NCI-H345 (cell line): ENCODE data around the gene MSS51.

Experiments used
- DNase-seq: peaks from one replicate; lab custom pipeline; 2025; lab: John Stamatoyannopoulos, UW

Gene MSS51

DNA sequence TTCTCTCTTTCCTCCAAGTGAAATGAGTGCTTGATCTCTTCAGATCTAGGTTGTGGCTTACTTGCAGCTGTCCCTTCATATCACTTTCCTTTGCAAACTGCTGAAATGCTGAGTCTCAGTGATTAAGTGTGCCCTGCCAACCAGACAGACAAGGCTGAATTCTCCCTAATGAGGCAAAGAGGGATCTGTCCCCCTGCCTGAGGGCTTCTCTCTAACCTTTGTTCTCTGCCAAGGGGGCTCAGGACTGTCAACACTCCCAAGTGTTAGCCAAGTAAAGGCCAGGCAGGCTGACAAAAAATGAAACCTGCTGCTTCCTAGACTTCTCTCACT lies at the start of gene MSS51:
MSS51 (minus strand) TSS at position 24 of the 330 bp plus-strand sequence. CDS start 5,277 bp downstream, outside the sequence.
- no peak for DNase-seq

DNA sequence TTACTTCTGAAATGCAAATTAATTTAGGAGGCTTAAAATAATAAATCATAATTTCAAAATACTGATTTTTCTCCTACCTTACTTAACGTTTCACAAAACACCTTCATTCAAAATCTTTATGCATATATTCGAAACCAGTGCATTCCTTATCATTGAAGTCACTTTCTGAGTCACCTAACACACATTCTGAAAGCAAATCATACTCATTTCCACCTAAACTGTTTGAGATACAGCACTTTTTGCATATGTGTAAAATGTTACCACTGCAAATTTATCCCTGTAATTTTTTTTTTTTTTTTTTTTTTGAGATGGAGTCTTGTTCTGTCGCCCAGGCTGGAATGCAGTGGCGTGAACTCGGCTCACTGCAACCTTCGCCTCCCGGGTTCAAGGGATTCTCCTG lies 46.8 kb upstream of the MSS51 start:
- DNase-seq: no peak

DNA sequence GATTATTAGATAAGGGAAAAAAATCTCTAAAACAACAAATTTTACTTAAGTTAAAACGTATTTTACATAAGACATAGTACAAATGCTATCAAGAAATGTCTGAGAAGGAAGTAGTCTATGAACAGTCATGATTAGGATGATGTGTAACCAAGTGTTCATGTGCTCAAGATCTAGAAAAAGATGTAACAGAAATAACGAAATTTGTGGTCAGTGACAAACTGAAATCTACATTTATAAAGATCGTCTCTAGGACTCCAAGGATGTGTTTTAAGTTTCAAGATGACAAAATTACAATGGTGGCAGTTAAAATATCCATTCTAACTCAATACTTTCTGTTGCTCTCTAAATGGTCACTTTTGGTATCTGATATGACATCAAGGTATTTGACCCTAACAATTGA lies 45.3 kb upstream of the MSS51 start:
- no peak for DNase-seq

DNA sequence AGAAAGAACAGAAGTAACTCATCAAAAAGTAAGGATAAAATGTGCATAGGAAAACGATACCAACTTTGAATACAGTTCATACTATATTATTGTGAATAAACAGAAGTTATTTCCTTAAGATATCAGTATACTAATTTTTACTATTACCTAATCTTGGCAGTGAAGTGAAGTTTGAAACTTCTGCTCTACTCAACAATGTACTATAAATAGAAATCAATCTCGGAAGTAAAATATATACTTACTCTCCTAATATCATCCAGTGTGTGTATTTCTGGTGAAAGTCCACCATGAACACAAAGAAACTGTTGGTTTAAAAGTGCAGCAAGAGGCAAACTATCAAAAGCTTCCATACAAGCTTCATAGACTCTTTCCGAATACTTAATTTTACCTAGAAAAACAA lies 37.9 kb upstream of the MSS51 start:
- no peak for DNase-seq

DNA sequence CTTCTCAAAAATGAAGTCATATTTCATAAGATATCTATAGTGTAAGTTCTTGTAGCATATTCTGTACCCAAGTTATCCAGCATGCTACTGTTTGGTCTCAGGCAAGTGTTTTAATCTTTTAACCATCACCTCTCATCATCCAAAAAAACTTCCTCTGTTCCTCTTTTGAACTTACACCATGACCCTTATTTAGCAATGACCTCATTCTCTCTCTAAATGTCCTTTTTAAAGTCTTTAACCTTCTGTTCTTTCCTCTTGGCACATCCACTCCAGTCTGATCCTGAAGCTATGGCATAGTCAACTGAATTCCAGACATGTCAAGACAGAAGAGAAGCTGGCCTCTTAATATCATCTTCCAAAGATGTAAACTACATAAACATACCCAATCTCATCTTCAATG lies 36.2 kb upstream of the MSS51 start:
- no peak for DNase-seq

DNA sequence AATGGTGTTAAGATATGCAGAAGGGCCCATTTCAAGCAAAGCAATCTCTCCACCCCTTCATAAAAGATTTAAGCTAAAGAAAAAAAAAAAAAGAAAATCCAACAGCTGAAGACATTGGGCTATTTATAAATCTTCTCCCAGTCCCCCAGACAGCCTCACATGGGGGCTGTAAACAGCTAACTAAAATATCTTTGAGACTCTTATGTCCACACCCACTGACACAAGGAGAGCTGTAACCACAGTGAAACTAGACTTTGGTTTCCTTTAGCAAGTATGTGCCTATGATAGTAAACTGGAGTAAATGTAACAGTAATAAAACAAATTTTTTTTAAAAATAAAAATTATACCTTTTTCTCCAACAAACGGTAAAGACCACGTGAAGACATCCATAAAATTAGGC lies 33.8 kb upstream of the MSS51 start:
- no peak for DNase-seq

DNA sequence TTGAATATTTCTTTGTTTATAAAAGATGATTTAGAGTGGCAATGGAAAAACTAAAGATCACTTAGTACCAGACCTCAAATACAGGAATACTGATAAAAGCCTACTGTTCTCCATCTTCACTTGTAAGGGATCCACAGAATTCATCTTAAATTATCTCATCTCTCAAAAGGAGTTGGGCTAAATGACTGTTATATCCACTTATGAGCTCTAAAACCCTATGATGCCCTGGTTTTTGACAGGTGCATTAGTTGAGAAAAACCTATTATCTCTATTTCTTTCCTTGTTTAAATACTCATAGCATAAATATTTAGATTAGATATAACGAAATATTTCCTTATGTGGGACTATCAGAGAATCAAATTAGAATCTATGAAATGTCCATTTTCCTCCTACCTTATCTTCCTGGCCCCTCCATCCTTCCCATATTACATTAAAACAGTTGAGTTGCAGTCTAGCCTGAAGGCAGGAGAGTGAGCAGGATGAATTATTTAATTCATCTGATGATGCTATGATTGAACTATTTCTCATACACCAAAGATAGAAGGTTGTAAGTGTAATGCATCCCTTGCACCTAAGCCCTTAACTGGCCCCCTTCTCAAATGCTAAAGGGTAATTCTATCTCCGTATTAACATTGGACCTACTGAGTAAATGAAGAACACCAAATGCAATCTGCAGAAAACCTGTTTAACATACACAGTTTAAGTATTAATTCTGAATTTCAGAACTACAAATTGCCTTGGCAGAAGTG lies 32.8 kb upstream of the MSS51 start:
- DNase-seq: no peak

DNA sequence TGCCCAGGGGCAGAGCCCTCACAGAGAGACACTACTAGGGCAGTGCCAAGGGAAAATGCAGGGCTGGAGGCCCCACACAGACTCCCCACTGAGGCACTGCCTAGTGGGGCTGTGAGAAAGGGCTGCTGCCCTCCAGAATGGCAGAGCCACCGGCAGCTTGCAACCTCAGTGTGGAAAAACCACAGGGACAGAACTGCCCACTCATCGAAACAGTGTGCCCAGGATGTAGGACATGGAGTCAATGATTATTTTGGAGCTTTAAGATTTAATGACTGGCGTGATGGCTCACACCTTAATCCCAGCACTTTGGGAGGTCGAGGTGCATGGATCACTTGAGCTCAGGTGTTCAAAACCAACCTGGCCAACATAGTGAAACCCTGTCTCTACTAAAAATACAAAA lies 27.5 kb upstream of the MSS51 start:
- no peak for DNase-seq

DNA sequence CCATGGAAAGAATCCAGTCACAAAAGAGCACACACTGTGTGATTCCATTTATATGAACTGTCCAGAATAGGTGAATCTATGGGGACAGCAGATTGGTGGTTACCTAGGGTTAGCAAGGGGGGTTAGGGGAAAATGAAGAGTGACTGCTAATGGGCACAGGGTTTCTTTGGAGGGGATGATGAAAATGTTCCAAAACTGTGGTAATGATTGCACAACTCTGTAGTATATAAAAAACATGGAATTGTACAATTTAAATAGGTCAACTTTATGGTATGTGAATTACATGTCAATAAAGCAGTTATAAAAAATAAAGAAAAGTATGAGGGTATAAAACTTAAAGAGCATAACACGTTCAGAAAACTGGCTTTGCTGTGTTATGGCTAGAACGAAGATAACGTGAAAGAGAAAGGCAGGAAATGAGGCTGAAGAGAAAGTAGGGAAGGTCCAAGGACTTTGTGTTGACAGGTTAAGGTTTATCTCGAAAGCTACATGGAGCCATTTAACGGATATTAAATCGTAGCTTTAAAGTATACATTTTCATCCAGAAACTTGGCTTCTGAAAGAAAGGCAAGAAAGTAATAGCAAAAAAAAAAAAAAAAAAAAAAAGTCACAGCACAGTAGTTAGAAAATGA lies 26.4 kb upstream of the MSS51 start:
- no peak for DNase-seq

DNA sequence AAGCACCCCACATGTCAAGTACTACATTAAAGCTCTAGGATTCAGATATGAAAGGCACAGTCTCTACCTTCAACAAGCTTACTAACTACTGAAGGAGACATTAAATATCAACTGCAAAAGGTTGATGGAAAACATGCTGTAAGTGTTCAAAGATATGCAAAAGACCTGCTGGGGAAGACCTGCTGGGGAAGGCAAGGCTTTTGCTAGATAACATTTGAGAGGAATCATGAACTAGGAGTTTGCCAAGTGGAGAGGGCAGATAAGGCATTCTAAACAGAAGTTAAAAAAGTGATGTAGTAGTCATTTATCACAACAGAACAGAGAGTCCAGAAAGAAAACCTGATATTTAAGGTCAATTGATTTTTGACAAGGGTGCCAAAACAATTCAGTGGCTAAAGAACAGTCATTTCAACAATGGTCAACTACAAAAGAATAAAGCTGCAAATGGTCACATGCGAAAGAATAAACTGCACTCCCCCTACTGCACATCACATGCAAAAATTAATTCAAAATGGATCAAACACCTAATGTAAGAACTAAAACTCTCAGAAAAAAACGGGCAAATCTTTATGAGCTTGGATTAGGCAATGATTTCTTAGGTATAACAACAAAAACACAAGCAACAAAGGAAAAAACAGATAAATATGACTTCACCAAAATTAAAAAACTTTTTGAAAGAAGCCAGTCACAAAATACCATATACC lies 23.0 kb upstream of the MSS51 start:
- DNase-seq: no peak

DNA sequence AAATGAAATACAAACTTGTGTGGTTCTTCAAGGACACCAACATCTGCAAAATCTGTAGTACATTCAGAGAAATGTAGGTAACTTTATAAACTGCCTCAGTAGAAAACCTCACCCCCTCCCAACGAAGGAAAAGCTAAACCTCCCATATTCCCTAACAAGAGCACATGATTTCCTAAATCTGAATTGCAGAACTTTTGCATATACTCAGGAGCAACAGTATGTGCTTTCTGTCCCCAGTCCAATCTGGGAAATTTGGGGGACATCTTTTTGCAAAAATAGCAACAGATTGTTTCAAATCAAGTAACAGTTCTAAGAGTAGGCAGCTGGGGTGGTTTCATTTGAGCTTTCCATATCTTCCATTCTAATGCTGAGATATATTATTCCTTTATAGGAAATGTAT lies 15.8 kb upstream of the MSS51 start:
- no peak for DNase-seq

DNA sequence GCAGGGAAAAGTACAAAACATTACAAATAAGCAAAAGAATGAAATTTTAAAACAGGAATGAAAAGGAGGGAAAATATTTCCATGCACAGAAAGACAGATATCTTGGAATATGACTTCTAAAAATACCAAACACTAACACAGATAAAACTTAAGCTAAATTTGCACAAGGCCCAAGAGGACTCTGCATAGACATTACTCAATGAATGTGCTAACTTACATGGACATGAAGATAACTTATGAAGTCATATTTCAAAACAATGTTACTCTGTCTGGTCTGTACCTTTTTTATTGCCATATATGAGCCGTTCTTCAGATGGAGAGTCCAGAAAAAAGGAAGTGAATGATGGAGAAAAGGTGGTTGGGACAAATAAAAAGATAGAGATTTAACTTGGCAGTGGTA lies 15.0 kb upstream of the MSS51 start:
- DNase-seq: no peak

DNA sequence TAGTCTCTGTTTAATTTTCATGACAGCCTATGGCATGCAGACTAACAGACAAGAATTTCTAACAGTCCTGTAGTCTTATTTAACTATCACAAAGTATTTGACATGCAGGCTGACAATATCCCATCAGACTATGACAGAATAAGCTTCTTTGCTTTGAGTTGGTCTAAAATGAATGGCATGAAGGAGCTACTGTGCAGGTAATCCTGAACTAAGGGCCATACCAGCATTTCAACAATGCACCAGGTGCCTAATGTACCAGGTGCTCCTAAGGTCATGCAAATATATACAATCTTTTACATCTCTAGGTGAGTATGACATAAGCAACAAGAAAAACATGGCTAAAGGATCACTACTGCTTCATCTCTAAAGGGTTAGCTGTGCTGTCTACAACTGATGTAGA lies 13.6 kb upstream of the MSS51 start:
- no peak for DNase-seq

DNA sequence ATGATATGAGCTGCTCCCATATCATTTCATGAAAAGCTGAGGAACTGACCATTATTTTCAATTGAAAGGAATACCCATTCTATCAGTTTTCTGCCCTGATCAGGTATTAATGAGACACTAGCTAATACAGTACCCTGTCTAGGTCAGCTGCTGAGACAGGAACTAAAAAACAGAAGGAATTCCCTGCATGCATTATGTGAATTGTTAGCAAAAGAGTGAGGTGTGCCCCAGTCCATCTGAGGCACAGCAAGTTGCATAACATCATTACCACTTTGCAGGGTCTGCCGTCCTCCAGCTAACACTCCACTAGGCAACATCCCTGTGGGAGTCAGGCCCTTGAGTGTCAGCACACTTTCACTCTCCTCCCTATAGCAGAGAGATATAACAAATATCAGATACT lies 11.1 kb upstream of the MSS51 start:
- DNase-seq: no peak

DNA sequence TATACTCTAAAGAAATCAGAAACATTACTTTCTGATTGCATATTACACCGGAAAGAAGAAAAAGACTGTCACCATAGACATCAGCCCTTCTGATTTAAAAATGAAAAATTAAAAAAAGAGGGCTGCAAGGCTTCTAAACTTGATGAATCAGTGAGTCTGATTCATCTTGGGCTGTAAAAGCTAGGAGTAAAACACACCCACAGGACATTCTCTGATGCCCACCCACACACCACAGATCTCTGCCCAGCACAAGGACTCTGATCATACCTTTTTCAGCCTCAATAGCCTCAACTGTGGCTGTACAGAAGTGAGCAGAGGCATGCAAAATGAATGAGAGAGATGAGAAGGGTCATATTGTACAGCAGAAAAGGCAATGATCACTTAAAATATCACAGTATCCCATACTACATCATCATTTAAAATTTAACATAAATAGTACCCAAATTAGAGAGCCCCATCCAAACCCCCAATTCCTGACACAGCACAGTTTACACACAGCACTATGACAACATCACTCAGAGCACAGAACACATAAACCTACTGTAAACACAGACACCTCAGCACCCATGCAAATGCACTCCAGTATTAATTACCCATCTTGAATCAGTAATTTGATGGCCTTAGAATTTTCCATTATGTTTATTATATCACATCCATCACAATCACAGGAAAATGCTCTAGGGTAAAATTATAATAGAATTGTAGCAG lies 6.4 kb upstream of the MSS51 start:
- DNase-seq: no peak

DNA sequence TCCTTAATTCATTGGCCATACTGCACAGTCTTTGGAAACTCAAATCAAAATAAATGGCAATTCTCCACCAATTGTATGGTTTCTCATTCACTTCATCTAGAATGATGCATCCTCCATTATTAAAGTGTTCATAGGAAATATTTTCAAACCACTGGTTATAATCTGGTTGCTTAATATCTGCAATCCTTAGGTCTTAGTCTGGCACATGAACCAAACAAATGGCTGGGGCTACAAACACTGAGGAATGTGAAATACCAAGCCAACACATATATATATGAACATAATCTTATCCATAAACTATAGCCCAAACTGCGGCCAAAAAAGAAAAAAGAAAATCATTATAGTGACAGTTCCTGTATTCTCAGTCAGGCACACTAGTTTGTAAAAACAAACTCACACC lies 5.7 kb upstream of the MSS51 start:
- no peak for DNase-seq

DNA sequence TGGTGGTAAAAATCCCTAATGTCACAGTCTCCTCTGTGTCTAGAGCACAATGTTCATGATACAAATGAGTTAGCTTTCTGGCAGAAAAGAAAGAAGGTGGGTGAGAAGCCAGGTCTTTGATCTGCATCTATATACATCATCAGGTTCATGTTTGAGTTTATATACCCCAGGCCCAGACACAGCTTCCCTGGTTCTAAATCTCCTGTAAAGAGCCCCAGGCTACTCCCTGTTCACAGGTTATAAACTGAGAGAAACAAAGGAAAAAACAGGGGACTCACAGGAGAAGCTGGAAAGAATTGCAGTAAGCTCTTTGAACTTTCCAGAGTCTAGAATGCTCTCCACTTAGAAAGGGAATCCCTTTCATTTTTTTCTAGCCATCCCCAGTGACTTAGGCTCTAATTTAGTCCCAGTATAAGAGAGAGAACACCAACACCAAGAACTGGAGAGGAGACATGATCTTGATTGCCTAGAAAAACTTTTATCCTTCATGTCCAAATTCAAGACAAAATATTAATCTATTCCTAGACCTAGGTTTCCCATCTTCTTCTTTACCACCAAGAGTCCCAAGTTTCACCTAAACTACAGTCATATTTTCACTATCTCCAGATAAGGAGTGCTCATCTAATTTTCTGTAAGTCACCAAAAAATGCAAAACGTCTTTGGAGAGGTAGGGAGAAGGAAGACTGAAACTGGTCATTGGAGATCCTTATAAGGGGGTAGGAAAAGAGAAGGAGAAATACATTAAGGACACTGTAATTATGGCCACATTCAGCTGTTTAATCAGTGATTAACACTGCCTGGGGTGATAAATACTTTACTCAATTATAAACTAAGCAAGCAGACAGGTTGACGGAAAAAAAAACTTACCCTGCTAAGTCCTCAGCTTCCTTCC lies 469 bp downstream of the MSS51 start:
- DNase-seq: no peak

DNA sequence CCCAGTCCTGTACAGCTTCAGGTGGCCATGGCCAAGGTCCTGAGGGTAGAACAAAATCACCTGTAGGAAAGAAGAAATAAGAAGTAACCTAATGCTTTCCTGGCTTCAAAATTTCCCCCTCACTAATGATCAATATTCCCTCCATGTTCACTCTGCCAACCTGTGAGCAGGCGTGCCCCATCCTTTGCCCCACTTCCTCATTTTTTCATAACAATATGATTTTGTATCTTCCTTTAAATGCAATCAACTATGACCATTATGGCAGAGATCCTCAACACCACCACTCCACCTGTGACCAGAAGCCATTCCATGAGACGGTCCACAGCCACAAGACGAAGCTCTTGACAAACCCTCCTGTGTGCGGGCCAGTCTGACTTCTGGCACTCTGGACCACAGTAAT lies 7.0 kb downstream of the MSS51 start:
- DNase-seq: no peak

DNA sequence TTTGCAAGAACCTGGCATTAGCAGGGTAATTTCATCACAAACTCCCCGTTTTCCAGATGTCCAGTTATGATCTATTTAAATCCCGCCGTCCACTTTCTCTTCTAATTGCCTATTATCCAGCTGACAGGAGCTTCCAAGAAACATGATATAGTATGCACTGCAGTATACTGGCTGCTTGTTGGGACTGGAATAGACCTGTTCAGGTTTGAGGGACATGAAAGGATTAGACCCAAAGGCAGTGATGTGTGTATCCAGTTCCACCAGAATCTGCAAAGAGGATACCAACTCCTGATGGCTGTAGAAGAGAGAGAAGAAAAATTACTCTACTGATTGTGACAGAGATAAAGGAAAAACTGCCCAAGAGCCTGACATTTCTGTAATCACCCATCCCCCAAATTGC lies 8.9 kb downstream of the MSS51 start:
- no peak for DNase-seq

DNA sequence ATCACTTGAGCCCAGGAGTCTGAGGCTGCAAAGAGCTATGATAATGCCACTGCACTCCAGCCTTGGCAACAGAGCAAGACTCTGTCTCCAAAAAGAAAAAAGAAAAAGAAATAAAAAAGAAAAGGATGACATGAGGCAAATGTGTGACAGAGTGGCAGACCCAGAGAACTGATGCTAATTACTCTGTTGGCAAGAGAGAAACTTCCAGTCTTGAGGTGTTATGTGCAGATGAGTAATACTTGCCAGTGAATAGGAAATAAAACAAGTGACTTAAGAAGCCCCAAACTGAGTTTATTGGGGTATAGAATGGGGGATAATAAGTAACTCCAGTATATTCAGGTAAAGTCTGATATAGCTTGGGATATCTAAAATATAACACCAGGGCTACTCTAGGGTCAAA lies 10.1 kb downstream of the MSS51 start:
- DNase-seq: no peak

DNA sequence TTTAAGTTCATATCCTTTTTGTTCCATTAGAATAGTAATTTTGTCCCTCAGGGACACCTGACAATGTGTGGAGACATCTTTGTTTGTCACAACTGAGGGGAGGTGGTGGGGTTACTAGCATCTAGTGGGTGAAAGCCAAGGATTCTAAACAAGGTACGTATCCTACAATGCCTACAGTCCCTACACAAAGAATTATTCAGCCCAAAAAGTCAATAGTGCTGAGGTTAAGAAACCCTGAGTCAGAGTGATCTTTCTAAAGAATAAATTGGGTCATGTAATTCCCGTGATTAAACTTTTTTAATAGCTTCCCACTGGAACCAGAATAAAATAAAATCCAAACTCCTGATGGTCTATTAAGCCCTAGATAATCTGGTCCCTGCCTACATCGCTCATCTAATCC lies 16.8 kb downstream of the MSS51 start:
- no peak for DNase-seq
